Fibroblast of skin of back (primary cell): Measurements from ENCODE around the gene SMIM28.
"Not testable (repeated sequence)": the region's sequence is repeated elsewhere in the genome, so short reads cannot be mapped to it uniquely, and the experiment has no call there.

ENCODE experiments used
- DNase-seq: peaks from one replicate; pipeline ENCODE4 v3.0.0-alpha.2; 2013

SMIM28 gene

DNA sequence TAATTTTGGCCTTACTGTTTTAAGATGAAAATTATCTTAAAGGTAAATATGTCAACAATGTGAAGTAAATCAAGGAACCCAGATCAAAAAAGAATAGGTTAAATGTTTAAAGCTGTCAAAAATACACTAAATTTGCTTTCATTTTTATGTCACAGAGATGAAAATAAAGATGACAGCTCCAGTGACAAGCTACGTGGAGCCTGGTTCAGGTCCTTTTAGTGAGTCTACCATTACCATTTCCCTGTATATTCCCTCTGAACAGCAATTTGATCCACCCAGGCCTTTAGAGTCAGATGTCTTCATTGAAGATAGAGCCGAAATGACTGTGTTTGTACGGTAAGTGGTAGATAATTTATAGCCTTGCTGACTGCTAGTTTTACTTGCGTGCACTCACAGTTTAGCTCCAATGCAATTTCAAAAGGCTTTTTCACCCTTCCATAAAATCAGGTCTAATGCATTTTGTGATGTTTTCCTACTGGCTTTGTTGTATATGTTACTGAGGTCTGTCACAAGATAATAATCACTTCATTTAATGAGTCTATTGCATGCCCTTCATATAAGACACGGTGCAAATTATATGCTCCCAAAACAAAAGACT, 28.2 kb downstream of the SMIM28 start:
- DNase-seq = no peak

GRCh38 chr6:138406443-138406842, 28.7 kb downstream of the SMIM28 start:
- DNase-seq = no peak

DNA sequence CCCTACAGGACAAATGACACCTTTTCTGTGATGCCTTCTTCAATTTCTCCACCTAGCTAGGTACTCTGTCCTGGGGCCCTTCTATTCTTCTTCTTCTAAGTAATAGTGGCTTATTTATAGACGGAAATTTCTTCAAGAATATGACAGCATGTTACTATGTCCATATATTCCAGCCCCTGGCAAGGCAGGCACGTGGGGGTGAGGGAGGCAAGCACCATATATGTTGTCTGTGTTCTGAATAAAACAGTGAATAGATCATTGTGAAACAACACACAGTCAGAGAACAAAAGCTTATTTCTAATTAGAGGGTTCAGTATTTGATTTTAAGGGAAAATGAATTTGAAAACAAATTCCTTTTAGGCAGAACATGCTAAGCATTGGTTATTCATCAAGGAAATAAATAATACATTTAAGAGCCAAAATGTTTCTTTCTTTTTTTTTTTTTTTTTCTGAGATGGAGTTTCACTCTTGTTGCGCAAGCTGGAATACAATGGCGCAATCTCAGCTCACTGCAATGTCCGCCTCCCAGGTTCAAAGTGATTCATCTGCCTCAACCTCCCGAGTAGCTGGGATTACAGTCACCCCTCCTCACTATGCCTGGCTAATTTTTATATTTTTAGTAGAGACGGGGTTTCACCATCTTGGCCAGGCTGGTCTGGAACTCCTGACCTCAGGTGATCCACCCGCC, 32.5 kb downstream of the SMIM28 start:
- no peak for DNase-seq

DNA sequence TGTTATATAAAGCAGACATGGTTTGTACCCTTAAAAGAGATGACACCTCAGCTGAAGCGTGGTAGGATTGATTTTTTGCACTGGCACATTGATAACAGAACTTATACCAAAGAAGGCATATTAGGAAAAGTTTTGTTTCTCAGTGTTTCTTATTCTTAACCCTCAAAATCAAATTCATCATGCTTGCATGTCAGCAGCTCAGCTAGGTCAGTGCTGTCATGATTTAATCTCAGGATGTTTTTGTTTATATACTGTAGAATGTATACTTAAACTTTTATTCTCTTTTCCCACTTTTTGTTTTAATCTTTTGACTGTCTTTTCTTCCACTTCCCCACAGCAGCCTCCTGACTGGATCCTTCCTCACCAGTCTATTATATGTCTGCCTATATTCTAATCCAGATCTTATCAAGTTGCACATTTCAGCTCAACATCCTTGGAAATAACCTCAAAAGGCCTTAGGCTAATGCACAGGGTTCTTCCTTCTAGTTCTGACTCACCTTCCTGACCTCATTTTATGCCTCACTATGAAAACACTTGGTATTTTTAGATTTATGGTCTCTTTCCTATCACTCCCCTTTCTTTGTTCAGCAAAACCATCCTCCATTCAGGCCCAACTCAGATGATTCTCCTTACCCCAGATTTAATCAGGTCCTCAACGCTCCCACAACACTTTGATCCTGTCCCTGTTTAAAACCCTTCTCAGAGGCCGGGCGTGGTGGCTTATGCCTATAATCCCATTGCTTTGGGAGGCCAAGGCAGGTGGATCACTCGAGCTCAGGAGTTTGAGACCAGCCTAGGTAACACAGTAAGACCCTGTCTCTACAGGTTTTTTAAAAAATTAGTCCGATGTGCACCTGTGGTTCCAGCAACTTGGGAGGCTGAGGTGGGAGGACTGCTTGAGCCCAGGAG, 33.5 kb downstream of the SMIM28 start:
- peak; percentile 79 for DNase-seq

DNA sequence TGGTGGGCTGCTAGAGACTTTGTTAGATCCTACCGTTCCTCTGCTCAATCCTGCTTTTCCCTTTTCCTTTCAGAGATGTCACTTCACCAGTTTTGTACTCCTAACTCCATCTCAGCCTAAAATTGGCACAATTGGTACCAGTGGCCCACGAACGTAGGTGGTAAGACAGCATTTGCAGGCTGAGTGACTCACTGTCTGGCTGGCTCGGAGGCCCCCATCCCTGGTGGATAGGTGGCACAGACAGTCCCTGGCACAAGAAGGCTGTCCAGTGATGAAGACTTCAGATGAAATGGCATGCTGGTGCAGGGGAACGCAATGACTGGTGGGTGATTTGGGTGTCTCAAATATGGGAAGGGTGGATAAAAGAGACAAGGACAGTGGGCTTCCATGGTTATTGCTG, 37.4 kb downstream of the SMIM28 start:
- DNase-seq = no peak

DNA sequence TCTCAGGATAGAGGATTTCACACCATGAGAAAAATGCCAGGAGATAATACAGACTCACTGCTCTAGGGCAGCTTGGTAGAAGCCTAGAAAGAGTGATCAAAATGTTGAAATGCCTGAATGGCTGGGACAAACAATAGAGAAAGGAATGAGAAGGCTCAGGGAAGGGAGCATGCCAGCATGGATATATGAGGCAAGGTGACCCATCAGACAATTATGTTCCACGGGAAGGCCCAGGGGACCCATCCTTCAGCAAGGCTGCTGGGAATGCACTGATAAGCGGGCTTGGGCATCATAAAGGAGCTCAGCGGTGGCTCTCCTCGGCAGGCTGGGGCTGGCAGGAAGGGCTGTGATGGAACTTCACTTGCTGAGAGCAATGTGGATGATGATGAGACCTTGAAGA, 38.5 kb downstream of the SMIM28 start:
- peak; percentile 36 for DNase-seq

- DNase-seq = no peak
Measured at GRCh38 chr6:138417493-138418117, 39.9 kb downstream of the SMIM28 start.

- DNase-seq = no peak
Measured at GRCh38 chr6:138418118-138418742, 40.5 kb downstream of the SMIM28 start.

DNA sequence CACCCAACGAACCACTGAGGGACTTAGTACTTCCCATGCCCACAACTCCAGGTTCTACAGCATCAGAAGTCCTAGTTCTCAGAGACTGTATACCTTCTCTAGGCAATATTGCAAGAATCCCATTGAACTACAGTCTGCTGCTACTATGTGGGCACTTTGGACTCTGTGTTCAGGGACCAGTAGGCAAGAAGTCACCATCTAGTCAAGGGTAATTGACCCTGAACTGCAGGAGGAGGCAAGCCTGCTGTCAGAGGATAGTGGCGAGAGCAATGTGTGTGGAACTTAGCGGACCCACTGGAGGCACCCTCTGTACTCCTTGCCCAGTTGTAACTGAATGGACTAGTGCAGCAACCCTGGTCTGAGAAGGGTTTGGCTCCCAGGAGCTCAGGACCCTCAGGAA, 42.1 kb downstream of the SMIM28 start:
- no peak for DNase-seq

DNA sequence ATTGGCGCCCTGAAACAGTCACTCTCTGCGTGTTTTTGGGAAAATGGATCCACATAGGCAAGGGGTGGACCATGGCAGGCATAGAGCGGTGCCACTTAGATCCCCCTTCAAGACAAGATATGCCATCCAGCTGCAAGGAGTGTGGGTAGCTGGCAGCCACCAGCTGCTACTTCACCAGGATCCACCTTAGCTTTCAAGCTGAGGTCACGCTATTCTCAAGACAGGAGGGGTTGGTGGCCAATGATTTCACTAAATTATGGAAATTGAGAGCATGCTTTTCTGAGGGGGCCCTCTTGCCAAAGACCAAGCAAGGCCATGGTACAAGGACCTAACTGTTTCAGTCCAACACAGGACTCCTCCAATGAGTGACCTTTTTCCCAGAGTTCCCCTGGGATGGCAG, 42.7 kb downstream of the SMIM28 start:
- DNase-seq = no peak

DNA sequence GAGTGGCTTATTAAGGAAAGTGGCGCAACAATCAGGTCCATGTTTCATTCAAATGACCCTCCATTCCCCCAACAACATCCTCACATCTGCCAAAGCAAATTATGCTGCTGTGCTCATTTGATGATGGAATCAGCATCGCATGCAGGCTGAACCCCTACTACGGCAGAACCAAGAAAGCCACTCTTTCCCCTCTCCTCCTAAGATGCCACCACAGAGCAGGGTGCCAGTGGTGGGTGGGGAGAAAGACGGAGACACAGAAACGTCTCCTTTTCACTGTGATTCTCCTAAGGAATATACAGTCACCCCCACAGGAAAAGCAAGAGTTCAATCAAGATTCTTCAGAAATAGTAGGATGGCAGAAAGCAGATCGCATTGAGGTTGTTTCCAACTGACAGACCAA, 43.4 kb downstream of the SMIM28 start:
- DNase-seq = no peak

DNA sequence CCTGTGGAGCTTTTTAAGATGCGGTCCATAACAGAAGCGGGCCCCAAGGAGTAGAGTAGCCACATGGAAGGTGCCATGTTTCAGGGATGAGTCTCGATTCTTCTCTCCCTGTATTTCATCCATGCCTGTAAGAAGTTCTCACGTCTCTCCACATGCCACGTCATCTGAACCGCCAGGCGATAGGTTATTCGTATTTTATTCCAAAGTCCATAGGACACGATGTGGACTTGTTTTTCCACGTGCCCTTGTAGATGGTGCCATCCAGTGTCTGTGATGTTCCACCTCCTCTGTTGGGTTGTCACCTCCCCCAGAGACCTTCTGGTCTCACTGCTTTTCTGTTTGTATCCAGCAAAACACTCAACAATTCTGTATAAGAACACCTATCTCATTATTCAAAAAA, 43.9 kb downstream of the SMIM28 start:
- DNase-seq = no peak

GRCh38 chr6:138422861-138423260, 45.2 kb downstream of the SMIM28 start:
- no peak for DNase-seq

DNA sequence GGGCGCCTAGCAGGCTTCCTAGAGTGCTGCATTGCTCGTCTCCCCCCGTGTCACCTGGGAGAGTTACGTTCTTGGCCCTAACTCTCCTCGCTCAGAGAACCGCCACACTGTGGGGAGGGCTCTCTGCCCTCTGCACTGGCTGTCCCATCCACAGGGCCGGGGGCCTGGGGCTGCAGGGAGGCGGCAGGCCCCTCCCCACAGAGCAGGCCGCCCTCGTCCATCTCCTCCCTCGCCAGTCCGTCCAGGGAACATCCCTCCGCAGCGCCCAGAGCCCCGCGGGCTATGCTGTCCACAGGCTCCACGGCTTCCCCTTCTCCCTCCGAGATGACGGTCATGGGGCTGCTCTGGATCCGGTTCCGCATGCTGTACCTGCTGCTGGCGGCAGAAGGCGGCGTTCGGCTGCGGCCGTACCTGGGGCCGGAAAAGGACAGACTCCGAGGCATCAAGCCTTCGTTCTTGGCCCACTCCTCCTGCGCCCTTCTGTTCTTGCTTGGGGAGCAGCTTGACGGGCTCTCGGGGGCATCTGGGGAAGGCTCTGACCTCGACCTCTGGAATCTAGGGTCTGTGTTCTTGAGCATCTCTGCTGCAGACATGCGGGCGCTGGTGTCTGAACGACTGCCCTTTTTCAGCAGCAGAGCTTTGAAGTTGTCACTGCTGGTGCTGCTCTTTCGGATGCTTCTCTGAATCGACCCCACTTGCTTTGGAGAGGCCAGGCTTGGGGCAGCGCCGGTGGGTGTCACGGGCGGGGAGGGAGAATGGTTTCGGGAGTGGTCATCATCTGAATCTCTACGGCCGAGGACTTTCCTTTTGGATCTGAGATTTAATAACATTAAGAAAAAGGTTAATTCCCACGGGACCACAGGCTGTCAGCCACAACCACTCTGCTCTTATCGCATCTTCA, 46.5 kb downstream of the SMIM28 start:
- DNase-seq = no peak

GRCh38 chr6:138425256-138425655, 47.6 kb downstream of the SMIM28 start:
- DNase-seq = not testable (repeated sequence)

GRCh38 chr6:138426500-138427123, 48.9 kb downstream of the SMIM28 start:
- DNase-seq = no peak

- DNase-seq = no peak
Measured at GRCh38 chr6:138427701-138428100, 50.0 kb downstream of the SMIM28 start.

GRCh38 chr6:138428944-138429598, 51.4 kb downstream of the SMIM28 start:
- peak; percentile 59 for DNase-seq

DNA sequence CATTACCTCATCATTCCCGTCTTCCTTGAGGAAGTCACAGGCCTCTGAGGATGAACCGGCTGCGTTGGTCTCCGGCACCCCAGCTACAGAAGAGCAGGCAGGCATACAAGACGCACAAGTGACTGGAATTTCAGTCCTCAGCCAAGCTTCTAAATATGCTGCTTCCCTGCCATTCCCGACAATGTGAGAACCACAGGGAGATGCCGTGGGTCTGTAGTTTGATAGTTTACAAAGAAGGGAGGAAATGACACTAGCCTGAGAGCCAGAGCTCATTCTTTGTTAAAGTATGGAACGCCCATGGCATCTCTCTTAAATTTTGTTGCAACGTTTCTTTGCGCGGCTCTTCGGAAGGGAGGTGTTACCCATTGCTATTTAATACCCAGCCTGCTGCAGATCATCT, 52.1 kb downstream of the SMIM28 start:
- no peak for DNase-seq

DNA sequence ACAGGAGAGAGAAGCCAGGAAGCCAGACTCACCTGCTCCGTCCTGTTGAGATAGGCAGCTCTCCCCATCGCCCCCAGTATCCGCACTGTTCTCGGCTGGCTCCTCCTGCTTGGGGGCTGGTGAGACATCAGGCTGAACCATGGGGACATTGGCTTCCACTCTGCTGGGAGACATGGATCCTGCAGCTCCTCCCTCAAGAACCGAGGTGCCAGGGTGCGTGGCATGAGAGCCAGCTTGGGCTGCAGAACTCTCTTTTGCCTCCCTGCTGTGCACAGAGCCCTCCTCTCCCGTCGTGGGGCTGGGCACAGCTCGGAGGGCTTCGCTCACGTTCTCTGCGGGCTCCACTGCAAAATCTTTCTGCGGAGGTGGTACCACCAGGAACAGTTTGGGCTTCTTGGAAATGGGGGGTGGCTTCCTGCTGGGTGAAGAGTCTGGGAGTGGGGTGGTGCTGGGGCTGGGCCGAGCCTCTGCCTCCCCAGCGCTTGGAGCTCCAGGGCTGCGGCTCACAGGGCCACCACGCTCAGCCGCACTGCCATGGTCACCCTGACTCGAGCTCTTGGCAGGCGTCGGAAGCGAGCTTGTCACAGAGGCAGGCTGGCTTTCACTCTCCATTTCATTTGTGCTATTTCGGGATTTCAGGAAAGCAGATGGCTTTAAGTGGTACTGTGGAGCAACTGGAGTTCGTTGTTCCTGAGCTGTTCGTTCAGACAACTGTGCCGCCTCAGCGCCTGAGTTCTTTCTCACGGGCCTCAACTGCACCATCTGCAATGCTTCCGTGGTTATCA, 52.8 kb downstream of the SMIM28 start:
- no peak for DNase-seq
